HG02852 (cell line): Measurements from ENCODE around the gene PEMT.

ENCODE experiments used
- ATAC-seq: cut with Tn5 transposase; IDR thresholded peaks from one replicate; pipeline ENCODE4 v1.9.1; 2021; ENCODE audit warnings: mild to moderate bottlenecking, moderate library complexity; ENCODE audit not compliant: unreplicated experiment

PEMT gene

DNA sequence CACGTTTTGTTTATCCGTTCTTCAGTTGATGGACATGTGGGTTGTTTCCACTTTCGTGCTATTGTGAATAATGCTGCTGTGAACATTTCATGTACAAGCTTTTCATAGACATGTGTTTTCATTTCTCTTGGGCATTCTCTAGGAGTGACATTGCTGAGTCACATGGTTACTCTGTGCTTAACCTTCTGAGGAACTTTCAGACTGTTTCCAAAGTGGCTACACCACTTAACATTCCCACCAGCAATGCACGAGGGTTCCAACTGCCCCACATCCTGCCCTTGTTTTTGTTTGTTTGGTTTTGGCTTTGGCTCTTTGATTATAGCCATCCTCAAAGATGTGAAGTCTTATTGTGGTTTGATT, 14.2 kb upstream of the PEMT start:
- no peak for ATAC-seq

DNA sequence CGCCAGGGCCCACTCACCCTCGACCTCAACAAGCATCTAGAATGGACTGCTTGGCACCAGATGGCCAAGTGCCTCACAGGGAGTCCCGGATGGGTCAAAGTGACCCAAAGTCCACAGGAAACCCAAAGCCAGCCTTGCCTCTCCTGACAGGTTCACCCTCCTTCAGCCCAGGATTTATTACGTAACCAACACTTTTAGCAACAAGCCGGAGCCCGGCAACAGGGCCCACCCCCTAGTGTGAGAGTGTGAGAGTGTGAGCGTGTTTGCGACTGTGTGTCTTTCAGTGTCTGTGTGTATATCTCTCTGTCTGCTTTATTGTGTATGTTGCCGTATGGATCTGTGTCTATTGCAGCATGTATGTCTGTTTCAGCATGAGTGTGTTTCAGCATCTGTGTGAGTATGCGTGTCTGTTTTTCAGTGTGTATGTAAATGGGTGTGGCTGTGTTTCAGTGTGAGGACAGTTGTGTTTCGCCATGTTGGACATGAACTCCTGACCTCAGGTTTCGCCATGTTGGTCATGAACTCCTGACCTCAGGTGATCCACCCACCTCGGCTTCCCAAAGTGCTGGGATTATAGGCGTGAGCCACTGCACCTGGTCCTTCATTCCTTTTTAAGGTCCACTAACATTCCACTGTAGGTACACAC, 13.7 kb upstream of the PEMT start:
- ATAC-seq, result no peak

DNA sequence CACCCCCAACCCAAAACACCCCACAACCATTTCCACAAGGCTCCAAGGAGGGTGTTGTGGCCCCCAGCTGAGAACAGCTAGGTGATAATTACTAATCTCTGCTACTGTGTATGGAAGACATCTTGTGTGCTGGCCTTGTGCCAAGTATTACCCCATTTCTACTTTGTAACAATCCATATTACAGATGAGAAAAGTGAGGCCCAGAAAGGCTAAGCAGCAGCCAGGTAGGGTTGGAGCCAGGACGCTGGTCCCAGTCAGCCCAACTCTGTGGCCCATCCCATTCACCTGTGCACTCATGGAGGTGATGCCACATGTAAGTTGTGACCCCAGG, 12.4 kb upstream of the PEMT start:
- ATAC-seq, result no peak

DNA sequence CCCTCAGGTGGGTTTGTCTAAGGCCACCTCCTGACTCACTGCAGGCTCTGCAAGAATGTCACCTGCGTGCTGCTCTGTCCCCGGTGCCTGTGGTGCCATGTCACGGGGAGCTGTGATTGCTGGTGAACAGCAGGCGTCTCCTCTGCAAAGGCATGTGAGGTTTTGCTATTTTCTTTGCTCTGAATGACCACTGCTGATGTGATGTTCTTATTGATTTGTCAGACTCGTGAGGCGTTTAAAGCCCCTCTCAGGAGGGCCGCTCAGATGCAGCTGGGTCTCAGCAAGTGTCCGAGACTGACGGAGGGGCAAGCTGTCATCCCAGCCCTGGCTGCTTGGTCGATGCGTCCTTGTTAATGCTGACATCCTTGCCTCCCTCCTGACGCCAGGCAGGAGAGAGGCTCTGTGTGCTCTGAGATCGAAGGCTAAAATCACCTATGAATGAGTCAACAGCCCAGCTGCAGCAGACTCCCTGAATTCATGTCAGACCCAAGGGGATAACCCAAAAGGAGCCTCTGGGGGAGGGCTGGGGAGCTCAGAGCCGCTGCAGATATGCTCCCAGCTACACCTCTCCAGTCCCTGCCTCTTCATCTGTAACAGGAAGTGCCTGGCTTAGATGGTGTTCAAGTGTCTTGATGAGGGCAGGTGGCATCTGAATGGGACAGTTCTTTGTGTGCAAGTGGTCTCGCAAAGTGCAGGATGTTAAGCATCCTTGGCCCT, 11.8 kb upstream of the PEMT start:
- no peak for ATAC-seq

DNA sequence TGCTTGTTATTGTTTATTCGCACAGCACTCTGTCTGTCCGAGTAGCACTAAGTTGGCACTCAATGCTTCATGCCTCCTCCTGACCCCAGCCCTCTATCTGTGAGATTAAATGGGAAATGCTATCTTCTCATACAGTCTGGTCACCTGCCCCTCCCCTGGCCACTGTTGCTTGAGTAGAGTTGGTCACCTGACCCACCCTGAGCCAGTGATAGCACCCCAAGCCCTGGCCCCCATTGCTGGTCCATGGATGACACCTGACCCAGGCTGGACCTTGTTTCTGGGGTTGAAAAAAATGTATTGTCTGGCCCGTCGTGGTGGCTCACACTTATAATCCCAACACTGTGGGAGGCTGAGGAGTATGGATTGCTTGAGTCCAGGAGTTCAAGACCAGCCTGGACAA, 8.5 kb upstream of the PEMT start:
- no peak for ATAC-seq

DNA sequence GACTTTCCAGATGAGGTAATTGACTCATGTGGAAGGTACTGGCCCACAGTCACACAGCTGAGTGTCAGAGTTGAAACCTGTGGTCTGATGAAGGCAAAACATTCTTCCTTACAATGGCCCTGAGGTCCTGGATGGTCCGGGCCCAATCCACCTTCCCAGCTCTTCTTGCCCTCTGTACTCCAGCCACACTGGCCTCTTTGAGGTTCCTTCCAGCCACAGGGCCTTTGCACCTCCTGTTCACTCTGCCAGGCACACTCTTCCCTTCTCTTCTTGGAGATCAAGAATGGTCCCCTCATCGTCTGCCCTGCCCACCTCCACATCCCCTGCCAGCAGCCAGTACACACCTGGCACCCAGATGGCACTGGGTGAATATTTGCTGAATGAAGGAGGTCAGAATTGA, 6.5 kb upstream of the PEMT start:
- ATAC-seq, result no peak

DNA sequence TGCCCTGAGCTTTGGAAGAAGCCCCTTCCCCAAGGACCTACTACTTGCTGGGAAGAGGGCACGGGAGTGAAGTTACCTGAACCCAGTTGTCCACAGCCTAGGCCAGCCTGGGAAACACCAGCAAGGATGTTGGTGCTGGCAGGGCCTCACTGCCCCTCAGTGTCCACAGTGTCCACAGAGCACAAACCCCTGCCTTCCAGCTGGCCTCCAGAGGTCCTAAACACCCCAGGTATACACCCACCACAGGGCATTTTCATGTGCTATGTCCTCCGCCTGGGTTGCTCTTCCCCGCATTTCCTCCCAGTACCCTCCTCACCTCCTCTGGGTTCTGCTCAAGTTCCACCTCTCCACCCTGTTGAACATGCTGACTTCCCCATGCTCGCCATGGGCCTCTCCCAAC, 4.2 kb upstream of the PEMT start:
- no peak for ATAC-seq

DNA sequence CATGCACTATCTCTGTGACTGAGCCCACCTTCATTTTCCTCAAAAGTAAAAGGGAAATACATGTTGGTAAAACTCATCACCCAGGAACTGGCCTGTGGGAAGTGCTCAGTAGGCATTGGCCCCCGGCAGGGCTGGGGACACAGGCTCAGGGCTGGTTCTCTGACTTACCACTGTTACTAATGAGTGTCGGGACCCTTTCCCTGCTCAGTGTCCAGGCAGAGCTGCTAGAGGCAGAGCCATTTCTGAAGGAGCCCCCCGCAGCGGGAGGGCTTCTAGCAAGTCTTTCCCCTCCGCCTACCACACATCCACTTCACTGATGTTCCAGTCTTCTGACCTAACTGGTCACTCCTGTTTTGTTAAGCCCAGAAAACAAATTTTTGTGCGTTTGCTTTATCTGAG, 1.7 kb upstream of the PEMT start:
- no peak for ATAC-seq

DNA sequence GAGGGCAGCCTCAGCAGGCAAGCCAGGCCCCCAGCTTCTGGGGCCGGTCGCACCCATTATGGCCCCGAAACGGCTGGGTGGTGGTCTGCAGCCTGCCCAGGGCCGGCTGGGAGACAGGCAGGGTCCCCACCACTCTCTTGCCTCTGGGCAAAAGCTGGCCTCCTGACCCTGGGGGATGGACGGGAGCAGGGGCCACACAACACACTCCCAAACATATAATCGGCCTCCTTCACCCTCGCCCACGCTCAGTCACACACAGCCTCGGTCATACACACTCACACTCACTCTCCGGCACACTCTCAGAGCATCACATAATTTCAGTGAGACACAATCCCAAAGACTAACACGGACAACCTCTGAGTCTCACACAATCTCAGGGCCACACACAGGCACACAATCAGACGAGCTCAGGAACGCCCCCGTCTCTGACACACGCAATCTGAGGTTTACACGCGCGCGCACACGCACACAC, 589 bp downstream of the PEMT start:
- ATAC-seq, result no peak

DNA sequence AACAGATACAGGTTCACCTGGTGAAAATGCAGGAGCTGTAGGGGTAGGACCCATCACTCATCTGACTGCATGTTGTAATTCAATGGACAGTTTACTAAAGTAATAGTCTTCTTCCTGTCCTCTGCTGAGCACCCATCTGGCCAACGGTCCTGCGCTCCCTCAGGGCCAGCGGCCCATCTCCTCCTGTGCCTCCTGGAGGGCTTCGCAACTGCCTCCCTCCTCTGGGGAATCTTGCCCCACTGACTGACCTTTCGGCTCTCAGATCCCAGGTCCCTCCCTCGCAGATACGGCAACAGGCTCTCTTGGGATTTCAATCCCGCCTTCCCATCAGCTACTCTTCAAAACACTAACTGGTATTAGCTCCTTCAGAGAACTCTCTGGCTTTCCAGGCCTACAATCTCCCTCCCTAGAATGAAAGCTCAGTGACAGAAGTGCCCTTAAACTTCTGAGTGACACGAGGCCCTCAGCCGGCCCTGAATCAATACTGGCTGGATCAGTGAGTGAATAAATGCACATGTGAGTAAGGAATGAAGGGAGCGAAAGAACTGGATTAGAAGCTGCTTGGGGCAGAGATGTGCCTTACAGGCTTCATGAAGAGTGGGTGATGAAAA, 1.3 kb downstream of the PEMT start:
- no peak for ATAC-seq

DNA sequence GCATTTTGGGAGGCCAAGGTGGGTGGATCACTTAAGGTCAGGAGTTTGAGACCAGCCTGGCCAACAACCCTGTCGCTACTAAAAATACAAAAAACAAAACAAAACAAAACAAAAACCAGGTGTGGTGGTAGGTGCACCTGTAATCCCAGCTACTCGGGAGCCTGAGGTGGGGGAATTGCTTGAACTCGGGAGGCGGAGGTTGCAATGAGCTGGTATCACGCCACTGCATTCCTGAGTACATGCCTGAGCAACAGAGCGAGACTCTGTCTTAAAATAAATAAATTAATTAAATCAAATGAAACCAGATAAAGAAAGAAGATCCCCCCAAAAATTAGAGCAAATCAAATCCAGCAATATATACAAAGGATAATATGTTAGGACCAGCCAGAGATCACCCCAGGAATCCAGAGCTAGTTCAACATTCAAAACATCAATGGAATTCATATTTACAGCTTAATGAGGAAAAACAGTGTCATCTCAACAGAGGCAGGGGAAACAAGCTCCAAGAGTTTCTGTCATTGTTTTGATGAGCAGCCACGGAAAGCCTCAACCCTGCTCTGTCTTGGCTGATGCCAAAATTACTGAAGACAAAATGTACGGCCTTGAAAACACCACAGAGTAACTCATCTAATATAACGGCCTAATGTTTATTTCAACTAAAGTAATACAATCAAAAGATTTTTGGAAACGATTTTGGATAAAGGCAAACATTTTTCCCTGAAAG, 3.7 kb downstream of the PEMT start:
- no peak for ATAC-seq

DNA sequence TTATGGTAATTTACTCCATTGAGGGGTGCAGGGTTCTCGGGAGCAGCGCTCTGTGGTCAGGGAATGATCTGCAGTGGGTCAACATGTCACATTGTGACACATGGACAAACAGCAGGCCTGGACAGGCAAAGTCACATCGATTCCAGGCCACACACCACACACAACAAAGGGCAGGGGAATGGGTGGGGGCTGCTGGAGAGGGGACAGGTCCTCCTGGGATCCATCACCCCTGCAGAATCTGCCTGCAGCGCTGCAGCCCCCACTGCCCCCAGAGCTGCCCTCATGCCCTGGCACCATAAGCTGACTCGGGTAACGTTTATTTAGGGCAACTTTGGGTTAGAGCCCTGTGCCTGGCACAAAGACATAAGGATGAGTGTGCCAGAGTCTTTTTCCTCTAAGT, 9.1 kb downstream of the PEMT start:
- no peak for ATAC-seq

DNA sequence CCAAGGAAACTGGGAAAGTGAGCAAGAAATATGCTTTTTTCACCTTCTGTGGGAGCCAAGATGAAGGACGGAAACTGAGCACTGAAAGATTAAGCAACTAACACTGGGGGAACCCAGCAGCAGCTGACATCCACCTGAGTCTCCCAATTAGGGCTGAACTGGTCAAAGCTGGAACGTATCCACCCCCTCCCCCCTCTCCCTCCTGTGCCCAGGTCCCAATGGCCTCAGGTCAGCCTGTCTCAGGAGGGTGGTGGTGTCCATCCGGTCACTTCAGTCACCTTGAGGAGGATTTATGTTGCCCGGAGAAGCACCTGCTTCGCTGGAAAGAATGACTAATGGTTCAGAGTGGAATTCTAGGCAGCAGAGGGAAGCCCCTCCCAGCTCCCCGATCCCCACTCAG, 10.0 kb downstream of the PEMT start:
- ATAC-seq, result no peak

DNA sequence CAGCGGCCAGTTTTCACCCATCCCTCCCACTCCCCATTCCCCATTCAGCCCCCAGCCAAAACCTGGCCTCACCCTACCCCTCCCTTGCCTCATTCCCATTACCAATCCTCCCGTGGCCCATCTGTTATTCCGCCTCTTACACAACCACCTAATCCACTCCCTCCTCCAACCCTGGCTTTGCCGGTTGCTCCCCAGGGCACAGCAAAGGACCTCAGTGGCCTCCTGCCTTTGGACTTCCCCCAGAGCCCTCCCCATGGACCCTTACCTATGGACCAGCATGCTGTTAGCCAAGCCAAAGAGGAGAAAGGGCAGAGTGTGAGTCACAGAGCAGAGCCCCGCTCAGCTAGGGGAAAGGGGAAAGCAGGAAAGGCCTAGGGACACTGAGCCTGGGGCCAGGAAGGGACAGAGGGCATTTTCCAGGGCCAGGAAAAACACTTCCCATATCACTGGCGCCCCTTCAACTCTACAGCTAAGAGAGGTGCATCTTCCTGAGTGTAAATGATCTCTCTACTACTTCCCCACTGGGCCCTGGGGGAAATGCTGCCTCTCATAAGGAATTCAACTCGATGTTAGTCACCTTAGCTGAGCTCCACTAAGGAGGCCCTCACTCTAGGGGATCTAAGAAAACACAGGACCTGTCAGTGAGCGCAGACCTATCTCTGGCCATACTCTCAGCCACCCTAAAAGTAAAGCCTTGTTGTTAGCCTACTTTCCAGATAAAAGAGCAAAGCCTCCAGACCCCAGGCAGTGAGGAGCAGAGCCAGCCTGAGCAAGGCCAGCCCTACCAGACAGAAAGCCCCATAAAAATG, 10.6 kb downstream of the PEMT start:
- no peak for ATAC-seq

DNA sequence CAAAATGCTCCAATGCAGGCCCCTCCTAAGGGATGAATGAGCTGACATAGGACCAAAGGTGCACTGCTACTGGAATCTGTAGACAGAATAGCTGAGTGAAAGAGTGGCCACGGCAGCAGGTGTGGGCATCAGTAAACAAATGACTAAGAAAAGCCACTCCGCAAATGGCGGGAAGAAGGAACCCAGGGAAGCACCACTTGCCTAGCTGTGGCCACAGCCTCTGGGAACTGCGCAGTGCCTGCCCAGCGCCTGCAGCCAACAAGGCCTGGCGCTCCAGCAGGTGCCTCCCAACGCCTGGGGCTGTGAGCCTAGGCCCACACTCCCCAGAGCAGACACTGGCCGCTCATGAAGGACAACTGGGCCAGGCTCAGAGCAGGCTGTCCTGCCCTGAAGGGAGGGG, 11.8 kb downstream of the PEMT start:
- ATAC-seq, result no peak

DNA sequence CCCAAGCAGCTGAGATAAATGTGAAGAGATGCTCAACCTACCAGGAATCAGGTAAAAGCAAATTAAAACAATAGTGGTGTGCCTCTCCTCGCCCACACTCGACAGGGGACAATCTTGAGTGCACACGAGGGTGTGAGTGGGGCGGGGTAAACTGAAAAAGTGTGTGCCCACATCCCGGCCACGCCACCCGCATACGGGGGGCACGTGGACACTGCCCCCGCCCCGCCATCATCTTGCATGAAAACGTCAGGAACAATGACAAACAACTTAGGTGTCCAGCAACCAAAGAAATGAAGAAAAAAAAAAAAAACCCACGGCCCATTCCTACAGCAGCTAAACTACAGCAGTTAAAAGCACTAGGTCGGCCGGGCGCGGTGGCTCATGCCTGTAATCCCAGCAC, 14.1 kb downstream of the PEMT start:
- ATAC-seq, result no peak

DNA sequence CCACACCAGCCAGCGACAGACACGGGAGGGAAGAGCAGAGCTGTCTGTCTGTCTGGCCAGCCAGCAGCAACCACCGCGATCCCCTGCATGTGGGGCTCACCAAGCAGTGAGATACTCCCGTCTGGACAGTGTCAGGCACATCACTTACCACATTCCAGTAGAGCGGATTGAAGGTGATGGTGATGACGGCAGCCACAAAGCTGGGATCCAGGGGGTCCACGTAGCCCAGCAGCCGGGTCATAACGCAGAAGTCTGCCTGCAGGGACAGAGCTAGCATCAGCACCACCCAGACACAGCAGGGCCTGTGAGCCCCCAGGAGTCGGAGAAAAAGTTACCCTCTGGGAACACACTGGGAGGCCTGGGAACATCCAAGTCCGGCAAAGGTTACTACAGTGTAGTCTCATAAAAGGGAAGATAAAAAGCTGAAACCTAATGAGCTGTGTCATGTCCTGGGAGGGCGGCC, 14.7 kb downstream of the PEMT start:
- ATAC-seq, result no peak

DNA sequence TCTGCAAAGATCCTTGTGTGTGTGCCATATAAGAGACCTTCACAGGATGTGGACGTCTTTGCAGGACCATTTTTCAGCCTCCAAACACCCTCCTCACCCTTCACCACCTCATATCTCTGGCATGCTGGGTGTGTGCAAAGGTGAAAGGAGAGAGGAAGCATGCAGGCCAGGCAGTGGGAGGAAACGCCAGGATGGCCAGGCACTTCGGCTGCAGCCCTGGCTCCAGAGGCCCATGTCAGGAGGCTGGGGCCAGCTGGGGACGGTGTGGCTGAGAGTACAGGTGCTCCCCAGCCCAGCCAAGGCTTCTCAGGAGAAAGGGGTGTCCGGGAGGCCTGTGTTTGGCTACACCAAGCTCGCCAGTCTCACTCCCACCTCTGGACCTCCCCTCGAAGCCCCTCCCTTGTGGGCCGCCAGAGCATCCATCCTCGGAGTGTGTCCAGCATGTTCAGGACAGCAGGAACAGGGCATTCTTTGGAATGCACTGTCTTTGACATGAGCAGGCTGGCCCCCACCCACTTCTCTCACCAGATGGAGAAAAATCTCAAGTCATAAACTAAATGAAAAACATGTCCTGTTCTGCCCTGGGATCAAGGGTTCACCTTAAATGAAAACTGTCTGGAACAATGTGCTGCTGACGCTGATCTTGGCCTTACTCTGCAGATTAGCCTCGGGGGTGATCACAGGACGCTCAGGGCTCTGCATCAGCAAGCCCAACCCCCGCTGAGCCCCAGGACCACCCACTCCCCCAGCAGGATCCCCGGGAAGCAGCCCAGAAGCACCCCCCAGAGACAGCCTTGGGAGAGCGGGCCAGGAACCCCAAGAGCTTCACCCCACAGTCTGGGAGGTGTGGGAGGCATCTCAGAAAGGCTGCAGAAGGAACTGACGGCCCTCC, 15.9 kb downstream of the PEMT start:
- ATAC-seq, result no peak

DNA sequence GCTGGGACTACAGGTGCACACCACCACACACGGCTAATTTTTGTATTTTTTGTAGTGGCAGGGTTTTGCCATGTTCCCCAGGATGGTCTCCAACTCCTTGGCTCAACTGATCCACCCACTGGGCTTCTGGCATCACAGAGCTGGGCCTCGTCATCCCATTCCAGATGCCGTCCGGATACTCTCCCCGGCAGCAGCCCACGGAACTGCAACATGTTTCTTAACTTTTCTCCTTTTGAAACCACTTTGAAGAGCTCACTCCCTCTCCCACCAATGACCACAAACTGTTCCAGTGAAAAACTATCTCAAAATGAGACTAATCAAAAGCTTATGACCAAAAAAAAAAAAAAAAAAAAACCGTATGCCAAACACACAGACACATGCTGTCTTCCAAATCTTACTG, 17.6 kb downstream of the PEMT start:
- no peak for ATAC-seq
